Transverse colon (tissue), 4 donors: Measurements from ENCODE around the gene CALML3. TPM values are rescaled to one million over a fixed set of nuclear protein-coding genes. Genes with fewer than 3 reads are reported as not detected.

Experiments
- DNase-seq: peaks from one replicate; pipeline ENCODE4 v3.0.0-alpha.2; 2019
- H3K27ac ChIP-seq, 4 donors: fragments of 200-600 bp; sonication (generic); 2 replicates each; pipeline ENCODE4 v1.5.1; 2016 to 2018; ENCODE audit warnings: inconsistent platforms in 4 of 4
- H3K27me3 ChIP-seq: fragments of 200-600 bp; sonication (generic); 2 replicates; pipeline ENCODE4 v1.5.1; 2017; ENCODE audit warnings: inconsistent platforms
- H3K36me3 ChIP-seq, 4 donors: fragments of 200-600 bp; sonication (generic); 2 replicates each; pipeline ENCODE4 v1.5.1; 2017 to 2019; ENCODE audit warnings: inconsistent platforms in 4 of 4
- H3K4me1 ChIP-seq, 4 donors: fragments of 200-600 bp; sonication (generic); 2 replicates each; pipeline ENCODE4 v1.5.1; 2017 to 2020; ENCODE audit warnings: inconsistent platforms in 4 of 4
- H3K4me3 ChIP-seq, 4 donors: fragments of 200-600 bp; sonication (generic); 1 replicate in 1 of 4; 2 replicates in 3 of 4; pipeline versions ENCODE4 v1.5.1 to v1.6.1; 2017 to 2019; ENCODE audit warnings: inconsistent platforms in 4 of 4
- H3K9me3 ChIP-seq, 2 donors: fragments of 200-600 bp; sonication (generic); 2 replicates each; pipeline ENCODE4 v1.5.1; 2017 to 2019; ENCODE audit warnings: inconsistent platforms in 2 of 2
- EP300 ChIP-seq: sonication (generic); formaldehyde crosslinking; IDR thresholded peaks from one replicate; pipeline ENCODE4 v1.6.1; 2017; ENCODE audit warnings: antibody characterized with exemption, low read depth
- POLR2A ChIP-seq: fragments of 450-650 bp; IDR thresholded peaks from one replicate; pipeline ENCODE4 v1.6.1; 2016; ENCODE audit warnings: antibody characterized with exemption, mild to moderate bottlenecking, moderate library complexity
- POLR2AphosphoS5 ChIP-seq, 3 donors: sonication (generic); formaldehyde crosslinking; IDR thresholded peaks; one replicate each; pipeline ENCODE4 v1.6.1; 2016; ENCODE audit warnings: antibody characterized with exemption in 3 of 3
- WGBS, 2 donors: methylation state at CpG; one replicate each; pipeline ENCODE4 v1.1.5; 2018; ENCODE audit warnings: low coverage in 1 of 2; 5-methylcytosine and 5-hydroxymethylcytosine counted together
- in situ Hi-C, 4 donors: fragments of 200-750 bp; cut with MboI; loops; one replicate each; pipeline versions ENCODE4 v1.15.0 to v1.15.1; 2017; ENCODE audit warnings: low sequenced_read_pairs in 3 of 4, low pct_ligation_motif_present in 1 of 4, low pct_unique_long_range_greater_than_20kb in 1 of 4
- intact Hi-C: fragments of 100-400 bp; cut with DNase I; formaldehyde crosslinking; loops from one replicate; pipeline ENCODE4 v1.15.1; 2023; ENCODE audit warnings: low total_unique reads
- total RNA-seq, 4 donors: library from RNA; depleted of rRNA; stranded (reverse); fragments of >200 nt; gene quantifications; one replicate each; pipeline ENCODE4 v1.1.0, GENCODE V29; 2016
- TF ChIP-seq, protein P1 (sequence below), 5 experiments: fragments of 200-600 bp in 3 of 5; fragments of 450-650 bp in 2 of 5; sonication (generic) in 3 of 5; IDR thresholded peaks; 1 replicate in 2 of 5; 2 replicates in 3 of 5; pipeline ENCODE4 v1.5.1; 2016 to 2017; ENCODE audit warnings: antibody characterized with exemption in 5 of 5, inconsistent platforms in 3 of 5, mild to moderate bottlenecking in 2 of 5, moderate library complexity in 1 of 5

Gene CALML3
- total RNA-seq, 4 donors from 2014 or later, result not detected

DNA sequence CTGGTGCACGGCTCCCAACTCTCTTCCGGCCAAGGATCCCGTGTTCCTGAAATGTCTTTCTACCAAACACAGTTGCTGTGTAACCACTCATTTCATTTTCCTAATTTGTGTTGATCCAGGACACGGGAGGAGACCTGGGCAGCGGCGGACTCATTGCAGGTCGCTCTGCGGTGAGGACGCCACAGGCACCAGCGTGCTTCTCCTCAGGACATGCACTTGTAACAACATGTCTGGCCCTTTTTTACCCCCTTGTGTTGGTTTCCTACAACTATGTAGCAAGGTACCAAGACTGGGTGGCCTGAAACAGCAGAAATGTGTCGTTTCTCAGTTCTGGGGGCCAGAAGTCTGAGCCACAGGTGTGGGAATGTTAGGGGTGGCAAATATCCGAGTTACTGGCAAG lies 43.6 kb upstream of the CALML3 start:
- no peak for TF ChIP-seq POLR2A
- TF ChIP-seq, protein P1, sequence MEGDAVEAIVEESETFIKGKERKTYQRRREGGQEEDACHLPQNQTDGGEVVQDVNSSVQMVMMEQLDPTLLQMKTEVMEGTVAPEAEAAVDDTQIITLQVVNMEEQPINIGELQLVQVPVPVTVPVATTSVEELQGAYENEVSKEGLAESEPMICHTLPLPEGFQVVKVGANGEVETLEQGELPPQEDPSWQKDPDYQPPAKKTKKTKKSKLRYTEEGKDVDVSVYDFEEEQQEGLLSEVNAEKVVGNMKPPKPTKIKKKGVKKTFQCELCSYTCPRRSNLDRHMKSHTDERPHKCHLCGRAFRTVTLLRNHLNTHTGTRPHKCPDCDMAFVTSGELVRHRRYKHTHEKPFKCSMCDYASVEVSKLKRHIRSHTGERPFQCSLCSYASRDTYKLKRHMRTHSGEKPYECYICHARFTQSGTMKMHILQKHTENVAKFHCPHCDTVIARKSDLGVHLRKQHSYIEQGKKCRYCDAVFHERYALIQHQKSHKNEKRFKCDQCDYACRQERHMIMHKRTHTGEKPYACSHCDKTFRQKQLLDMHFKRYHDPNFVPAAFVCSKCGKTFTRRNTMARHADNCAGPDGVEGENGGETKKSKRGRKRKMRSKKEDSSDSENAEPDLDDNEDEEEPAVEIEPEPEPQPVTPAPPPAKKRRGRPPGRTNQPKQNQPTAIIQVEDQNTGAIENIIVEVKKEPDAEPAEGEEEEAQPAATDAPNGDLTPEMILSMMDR (IDR thresholded peaks at IDR 0.05), result no peak
- TF ChIP-seq EP300, result no peak
- TF ChIP-seq POLR2AphosphoS5 (IDR thresholded peaks at IDR 0.05), result no peak
- 88% methylated on average over 5 to 12 of the region's 12 CpGs for WGBS, 2 donors
- in situ Hi-C loops, result no loop called here
- Histone ChIP-seq H3K36me3 (no peaks in the 10 kb centered on the region), H3K9me3 (no peaks in the 10 kb centered on the region), H3K27me3 (no peaks in the 10 kb centered on the region), H3K27ac (no peak overlapping the region), H3K4me1 (peaks cover 0 to 1% (median 0%) of the 10 kb centered on the region in 4 donors), H3K4me3 (no peak overlapping the region)
- DNase-seq, result no peak
- intact Hi-C loops, result no loop called here

DNA sequence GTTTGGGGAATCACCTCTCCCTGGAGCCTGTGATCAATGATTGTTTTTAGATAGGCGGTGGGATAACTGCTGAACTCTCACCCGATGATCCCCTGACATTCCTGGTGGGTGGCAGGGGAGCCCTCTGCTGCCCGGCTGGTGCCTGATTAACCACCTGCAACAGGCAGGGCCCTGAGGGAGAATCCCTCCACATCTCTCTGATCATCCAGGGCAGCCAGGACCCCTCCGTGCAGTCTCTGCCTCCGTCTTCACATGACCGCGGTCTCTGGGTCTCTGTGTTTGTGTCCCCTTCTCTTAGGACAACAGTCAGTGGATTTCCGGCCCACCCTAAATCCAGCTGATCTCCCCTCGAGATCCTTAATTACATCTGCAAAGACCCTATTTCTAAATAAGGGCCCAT lies 42.7 kb upstream of the CALML3 start:
- 95% methylated on average over 9 of the region's 9 CpGs; no CpG with 5 or more reads in 1 of the 2 donors for WGBS, 2 donors
- intact Hi-C loops (no loop called here), in situ Hi-C loops (no loop called here)
- no peak for TF ChIP-seq POLR2AphosphoS5 (IDR thresholded peaks at IDR 0.05)
- TF ChIP-seq, protein P1 (IDR thresholded peaks at IDR 0.05), result no peak
- TF ChIP-seq POLR2A, result no peak
- no peak for TF ChIP-seq EP300
- Histone ChIP-seq H3K36me3 (no peaks in the 10 kb centered on the region), H3K9me3 (no peaks in the 10 kb centered on the region), H3K4me3 (no peak overlapping the region), H3K27ac (no peak overlapping the region), H3K27me3 (no peaks in the 10 kb centered on the region), H3K4me1 (peaks cover 0 to 8% (median 2%) of the 10 kb centered on the region in 4 donors)
- DNase-seq, result no peak

DNA sequence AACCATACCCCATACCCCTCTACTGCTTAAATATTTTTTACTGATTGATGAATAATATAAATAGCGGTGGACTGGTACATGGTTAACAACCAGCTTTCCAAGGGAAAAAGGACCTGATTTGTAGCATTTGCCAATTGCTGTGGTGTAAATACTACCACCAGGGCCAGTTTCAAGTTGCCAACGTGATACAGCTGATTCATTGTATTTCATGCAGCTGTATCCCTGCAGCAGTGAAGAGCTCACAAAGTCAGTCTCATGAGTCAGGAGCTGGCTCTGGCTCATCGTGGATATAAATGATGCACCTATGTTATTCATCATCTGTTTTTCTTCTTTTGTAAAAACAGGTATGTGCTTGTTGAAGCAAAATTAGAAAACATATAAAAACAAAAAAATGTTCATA lies 40.6 kb upstream of the CALML3 start:
- H3K27me3 ChIP-seq, result no peaks in the 10 kb centered on the region
- H3K27ac ChIP-seq, result no peak overlapping the region
- in situ Hi-C loops, result no loop called here
- no peaks in the 10 kb centered on the region for H3K36me3 ChIP-seq
- H3K4me3 ChIP-seq, result no peak overlapping the region
- no peaks in the 10 kb centered on the region for H3K9me3 ChIP-seq
- WGBS, 2 donors, result 81 to 98% methylated on average over 3 of the region's 3 CpGs
- DNase-seq, result no peak
- peaks cover 0 to 17% (median 7%) of the 10 kb centered on the region in 4 donors for H3K4me1 ChIP-seq
- intact Hi-C loops, result no loop called here
- TF ChIP-seq, protein P1 (IDR thresholded peaks at IDR 0.05), result no peak
- TF ChIP-seq EP300 (no peak), POLR2AphosphoS5 (IDR thresholded peaks at IDR 0.05) (no peak), POLR2A (no peak)

DNA sequence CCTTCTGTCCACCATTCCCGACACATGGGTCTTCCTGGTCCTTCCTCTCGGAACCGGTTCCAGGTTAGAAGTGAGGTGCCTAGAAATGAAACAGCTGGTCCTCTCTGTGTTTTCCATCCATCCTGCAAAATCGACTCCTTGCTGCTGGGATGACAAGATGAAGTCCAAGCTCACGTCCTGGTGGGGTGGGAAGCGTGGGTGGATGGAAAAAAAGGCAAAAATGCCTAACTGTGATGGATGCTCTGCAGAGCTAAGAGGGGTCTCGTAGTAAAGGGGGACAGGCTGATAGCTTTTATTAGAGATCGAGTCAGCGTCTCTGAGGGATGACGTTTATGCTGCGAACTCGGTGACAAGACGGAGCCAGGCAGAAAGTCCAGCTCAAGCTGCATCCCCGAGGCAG lies 39.5 kb upstream of the CALML3 start:
- no peak overlapping the region for H3K27ac ChIP-seq
- WGBS, 2 donors, result 82 to 86% methylated on average over 8 to 14 of the region's 14 CpGs
- intact Hi-C loops, result loop anchor here (5.0 kb wide), 1 partner anchor 1152 kb away; no protein-coding TSS in a partner anchor
- no peak for DNase-seq
- H3K36me3 ChIP-seq, result no peaks in the 10 kb centered on the region
- no peak overlapping the region for H3K4me3 ChIP-seq
- in situ Hi-C loops, result no loop called here
- H3K4me1 ChIP-seq, result peaks cover 0 to 17% (median 8%) of the 10 kb centered on the region in 4 donors
- H3K27me3 ChIP-seq, result no peaks in the 10 kb centered on the region
- TF ChIP-seq EP300 (no peak), POLR2AphosphoS5 (IDR thresholded peaks at IDR 0.05) (no peak), POLR2A (no peak)
- TF ChIP-seq, protein P1 (IDR thresholded peaks at IDR 0.05), result no peak
- no peaks in the 10 kb centered on the region for H3K9me3 ChIP-seq
